Daoy (cell line): Measurements from ENCODE around the gene SLC25A10. TPM values are rescaled to one million over a fixed set of nuclear protein-coding genes. Genes with fewer than 3 reads are reported as not detected.

ENCODE experiments used
- total RNA-seq: library from RNA; depleted of rRNA; stranded (reverse); fragments of >200 nt; shearing (Covaris generic); gene quantifications from 2 replicates; pipeline ENCODE4 v1.2.3, GENCODE V29; 2014; rRNA removed

Gene SLC25A10
- total RNA-seq, 1 experiment from 2014 or later = 43.6 TPM

Other genes with a start within 250 kb of the SLC25A10 start
- gene ACTG1, start 199.5 kb upstream of the SLC25A10 start, total RNA-seq = 5,410 and 5,454 TPM in 2 replicates
- gene FSCN2, start 183.9 kb upstream of the SLC25A10 start, total RNA-seq = 0.17 TPM in 1 of 2 replicates, not detected in the other
- 11.7 TPM in 2 replicates for gene FAAP100, start 159.9 kb upstream of the SLC25A10 start, total RNA-seq
- 69.6 and 78.5 TPM in 2 replicates for gene NPLOC4, start 75.2 kb upstream of the SLC25A10 start, total RNA-seq
- gene TSPAN10, start 75.1 kb upstream of the SLC25A10 start, total RNA-seq = 2.3 and 4.5 TPM in 2 replicates
- gene PDE6G, start 55.7 kb upstream of the SLC25A10 start, total RNA-seq = 2.5 TPM in 1 of 2 replicates, not detected in the other
- gene OXLD1, start 45.7 kb upstream of the SLC25A10 start, total RNA-seq = 54.2 and 84.9 TPM in 2 replicates
- gene CCDC137, start 45.5 kb upstream of the SLC25A10 start, total RNA-seq = 60.4 and 68.6 TPM in 2 replicates
- gene ARL16, start 28.5 kb upstream of the SLC25A10 start, total RNA-seq = 66.3 and 76.4 TPM in 2 replicates
- 179 and 187 TPM in 2 replicates for gene HGS, start 28.3 kb upstream of the SLC25A10 start, total RNA-seq
- gene MRPL12, start 8.9 kb upstream of the SLC25A10 start, total RNA-seq = 19.3 and 19.9 TPM in 2 replicates
- gene GCGR, start 91.9 kb downstream of the SLC25A10 start, total RNA-seq = not detected in 2 replicates
- 78.3 and 91.2 TPM in 2 replicates for gene MCRIP1, start 121.0 kb downstream of the SLC25A10 start, total RNA-seq
- gene PPP1R27, start 122.8 kb downstream of the SLC25A10 start, total RNA-seq = not detected in 2 replicates
- gene P4HB, start 148.3 kb downstream of the SLC25A10 start, total RNA-seq = 1,181 and 1,293 TPM in 2 replicates
- gene ARHGDIA, start 159.1 kb downstream of the SLC25A10 start, total RNA-seq = 138 and 216 TPM in 2 replicates
- gene ALYREF, start 179.3 kb downstream of the SLC25A10 start, total RNA-seq = 376 and 391 TPM in 2 replicates
- gene ANAPC11, start 179.4 kb downstream of the SLC25A10 start, total RNA-seq = 149 and 250 TPM in 2 replicates
- 0.21 and 0.97 TPM in 2 replicates for gene NPB, start 190.0 kb downstream of the SLC25A10 start, total RNA-seq
- 17.9 and 34.9 TPM in 2 replicates for gene PCYT2, start 199.1 kb downstream of the SLC25A10 start, total RNA-seq
- gene SIRT7, start 205.9 kb downstream of the SLC25A10 start, total RNA-seq = 30.5 and 40.5 TPM in 2 replicates
- gene MAFG, start 215.5 kb downstream of the SLC25A10 start, total RNA-seq = 17.2 and 20.9 TPM in 2 replicates
- 112 and 116 TPM in 2 replicates for gene PYCR1, start 225.0 kb downstream of the SLC25A10 start, total RNA-seq
- gene MYADML2, start 234.9 kb downstream of the SLC25A10 start, total RNA-seq = not detected in 2 replicates
- 0.11 and 0.51 TPM in 2 replicates for gene NOTUM, start 248.9 kb downstream of the SLC25A10 start, total RNA-seq